PC-9 (cell line): Measurements from ENCODE around the gene TUBB8. TPM values are rescaled to one million over a fixed set of nuclear protein-coding genes. Genes with fewer than 3 reads are reported as not detected.
"Not testable (repeated sequence)": the region's sequence is repeated elsewhere in the genome, so short reads cannot be mapped to it uniquely, and the experiment has no call there.

ENCODE experiments used
- BruUV-seq: library from RNA; stranded (reverse); fragments of 400-500 nt; replicated peaks from 2 replicates; lab custom pipeline; 2021; lab: Mats Ljungman, UMichigan
- CTCF ChIA-PET: fragments of 300-600 bp; sonication (Branson Sonifier 250); formaldehyde crosslinking; loops from one replicate; lab custom pipeline; 2022; ENCODE audit warnings: antibody characterized with exemption; lab: Charles Lee
- POLR2A ChIA-PET: fragments of 300-600 bp; sonication (Branson Sonifier 250); formaldehyde crosslinking; loops from one replicate; lab custom pipeline; 2022; ENCODE audit warnings: antibody characterized with exemption; ENCODE audit not compliant: unreplicated experiment; lab: Charles Lee
- DNase-seq, 2 experiments: peaks; one replicate each; pipeline versions ENCODE4 v3.0.0 to v3.0.0-alpha.2; 2015 to 2022; ENCODE audit warnings: mixed read lengths in 1 of 2
- H2AFZ ChIP-seq: fragments of 200-600 bp; sonication (generic); 2 replicates; pipeline ENCODE4 v1.8.1; 2017; ENCODE audit warnings: antibody characterized with exemption
- H3F3A ChIP-seq: fragments of 200-600 bp; sonication (generic); 2 replicates; pipeline ENCODE4 v1.8.1; 2017; ENCODE audit warnings: antibody characterized with exemption, mild to moderate bottlenecking, low read depth; ENCODE audit not compliant: insufficient read depth
- H3K27ac ChIP-seq: fragments of 200-600 bp; sonication (generic); 2 replicates; pipeline ENCODE4 v1.6.1; 2016; ENCODE audit warnings: mixed run types
- H3K27me3 ChIP-seq: fragments of 200-600 bp; sonication (generic); 2 replicates; pipeline ENCODE4 v1.6.1; 2016; ENCODE audit warnings: low read depth, mixed run types; ENCODE audit not compliant: insufficient read depth
- H3K36me3 ChIP-seq: fragments of 200-600 bp; sonication (generic); 2 replicates; pipeline ENCODE4 v1.6.1; 2016; ENCODE audit warnings: low read depth, mixed run types
- H3K4me1 ChIP-seq: fragments of 200-600 bp; sonication (generic); replicated peaks from 2 replicates; pipeline ENCODE4 v1.6.1; 2016; ENCODE audit warnings: mixed run types; ENCODE audit not compliant: insufficient read depth
- H3K4me2 ChIP-seq: fragments of 200-600 bp; sonication (generic); 2 replicates; pipeline ENCODE4 v1.6.1; 2017; ENCODE audit warnings: mixed run types
- H3K4me3 ChIP-seq: fragments of 200-600 bp; sonication (generic); 2 replicates; pipeline ENCODE4 v1.6.1; 2016; ENCODE audit warnings: mixed run types
- H3K79me2 ChIP-seq: fragments of 200-600 bp; sonication (generic); 2 replicates; pipeline ENCODE4 v1.6.1; 2017; ENCODE audit warnings: low read depth, mixed run types
- H3K9me2 ChIP-seq: fragments of 200-600 bp; sonication (generic); 2 replicates; pipeline ENCODE4 v1.8.1; 2017; ENCODE audit warnings: mild to moderate bottlenecking; ENCODE audit not compliant: insufficient read depth
- H3K9me3 ChIP-seq: fragments of 200-600 bp; sonication (generic); 2 replicates; pipeline ENCODE4 v1.8.1; 2016; ENCODE audit warnings: low read depth; ENCODE audit not compliant: insufficient read depth
- H4K20me1 ChIP-seq: fragments of 200-600 bp; sonication (generic); 2 replicates; pipeline ENCODE4 v1.8.1; 2017; ENCODE audit not compliant: insufficient read depth
- intact Hi-C: fragments of 100-400 bp; cut with micrococcal nuclease; formaldehyde crosslinking; loops from one replicate; pipeline ENCODE4 v1.10.0; 2022; ENCODE audit not compliant: unreplicated experiment
- total RNA-seq: library from RNA; stranded (reverse); gene quantifications from 2 replicates; pipeline ENCODE4 v1.2.3, GENCODE V29; 2021

Gene TUBB8
- total RNA-seq, 1 experiment from 2014 or later, result 0.59 TPM

GRCh38 chr10:11260-11659, 37.8 kb downstream of the TUBB8 start:
- H3K27me3 ChIP-seq, H3K36me3 ChIP-seq, H3K4me3 ChIP-seq, H3K4me2 ChIP-seq, DNase-seq, POLR2A ChIA-PET, H3F3A ChIP-seq, H3K79me2 ChIP-seq, CTCF ChIA-PET, H3K27ac ChIP-seq, BruUV-seq, H3K9me2 ChIP-seq, intact Hi-C loops, H4K20me1 ChIP-seq, H3K9me3 ChIP-seq, H3K4me1 ChIP-seq, H2AFZ ChIP-seq: not testable (repeated sequence)

GRCh38 chr10:10261-10971, 38.7 kb downstream of the TUBB8 start:
- DNase-seq, H2AFZ ChIP-seq, H3K4me1 ChIP-seq, H3K36me3 ChIP-seq, BruUV-seq, H3K9me3 ChIP-seq, H3K79me2 ChIP-seq, POLR2A ChIA-PET, H3K27ac ChIP-seq, CTCF ChIA-PET, H3K4me2 ChIP-seq, H3F3A ChIP-seq, H4K20me1 ChIP-seq, intact Hi-C loops, H3K4me3 ChIP-seq, H3K9me2 ChIP-seq, H3K27me3 ChIP-seq: not testable (repeated sequence)

Other genes with a start within 250 kb of the TUBB8 start
- 51.7 and 54.0 TPM in 2 replicates for gene ZMYND11, start 86.2 kb upstream of the TUBB8 start, total RNA-seq